UCSD-AML1 (cell line): ENCODE data around the gene CLCN1.

Experiments
- DNase-seq: peaks from one replicate; lab custom pipeline; 2025; ENCODE audit not compliant: unreplicated experiment; lab: John Stamatoyannopoulos, UW

CLCN1 gene

DNA sequence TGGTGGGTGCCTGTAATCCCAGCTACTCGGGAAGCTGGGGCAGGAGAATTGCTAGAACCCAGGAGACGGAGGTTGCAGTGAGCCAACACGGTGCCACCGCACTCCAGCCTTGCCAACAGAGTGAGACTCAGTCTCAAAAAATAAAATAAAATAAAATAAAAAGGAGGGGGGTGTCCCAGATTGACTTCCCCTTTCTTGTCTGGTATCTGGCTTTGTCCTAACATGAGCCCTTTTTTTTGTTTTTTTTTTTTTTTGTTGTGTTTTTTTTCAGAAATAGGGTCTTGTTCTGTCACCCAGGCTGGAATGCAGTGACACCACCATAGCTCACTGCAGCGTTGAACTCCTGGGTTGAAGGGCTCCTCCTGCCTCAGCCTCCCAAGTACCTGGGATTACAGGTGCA, 23.0 kb upstream of the CLCN1 start:
- DNase-seq: no peak

DNA sequence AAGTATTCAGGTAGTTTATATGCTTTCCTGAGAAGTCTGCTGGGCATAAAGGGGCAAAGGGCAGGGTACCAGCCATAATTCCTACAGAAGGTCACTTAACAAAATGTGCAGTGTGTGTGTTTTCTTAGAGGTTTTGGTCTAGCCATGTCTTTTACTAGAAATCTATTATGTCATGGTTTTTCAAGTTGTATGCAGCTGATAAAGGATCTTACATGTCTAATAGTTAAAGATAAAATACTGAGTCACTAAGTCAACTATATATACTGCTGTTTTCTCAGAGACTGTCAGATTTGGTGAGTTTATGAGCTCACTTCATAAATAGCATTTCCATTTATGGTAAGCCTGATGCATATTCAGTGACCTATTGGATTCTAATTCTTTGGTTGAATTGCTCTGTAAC, 20.0 kb upstream of the CLCN1 start:
- no peak for DNase-seq

DNA sequence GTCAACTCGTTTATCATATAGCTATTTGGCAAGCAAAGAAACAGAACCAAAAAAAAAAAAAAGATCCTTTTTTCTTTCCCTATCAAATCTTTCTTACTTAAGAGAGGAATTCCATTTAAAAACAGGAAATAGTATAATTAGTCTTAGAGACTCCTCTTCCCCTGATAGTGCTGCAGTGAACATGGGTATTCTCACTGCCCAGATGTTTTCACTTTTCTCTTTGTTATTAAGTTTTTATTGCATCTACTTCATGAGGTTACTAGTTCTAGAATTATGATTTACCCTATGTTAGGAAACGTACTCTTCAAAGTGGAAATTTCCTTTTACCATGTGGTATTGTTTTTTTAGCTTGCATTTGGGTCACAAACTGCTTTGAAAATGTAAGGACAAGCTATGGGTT, 19.2 kb upstream of the CLCN1 start:
- no peak for DNase-seq

DNA sequence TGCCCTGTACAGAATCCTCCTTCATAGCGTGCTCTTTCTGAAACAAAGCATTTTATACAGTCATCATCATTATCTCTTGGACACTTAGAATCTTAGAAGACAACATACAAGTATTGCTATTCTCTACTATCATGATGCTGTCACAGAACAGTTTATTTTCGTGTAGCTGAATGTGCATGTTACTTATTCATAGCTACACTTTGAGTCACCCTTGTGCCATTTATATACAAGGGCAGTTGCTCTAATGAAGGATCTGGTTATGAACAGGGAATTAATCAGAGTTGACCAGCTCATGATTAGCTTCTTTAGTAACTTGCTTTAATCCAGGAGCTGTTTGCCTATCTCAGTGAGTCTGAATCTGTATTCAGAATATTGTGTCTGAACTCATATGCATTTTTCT, 16.6 kb upstream of the CLCN1 start:
- no peak for DNase-seq

DNA sequence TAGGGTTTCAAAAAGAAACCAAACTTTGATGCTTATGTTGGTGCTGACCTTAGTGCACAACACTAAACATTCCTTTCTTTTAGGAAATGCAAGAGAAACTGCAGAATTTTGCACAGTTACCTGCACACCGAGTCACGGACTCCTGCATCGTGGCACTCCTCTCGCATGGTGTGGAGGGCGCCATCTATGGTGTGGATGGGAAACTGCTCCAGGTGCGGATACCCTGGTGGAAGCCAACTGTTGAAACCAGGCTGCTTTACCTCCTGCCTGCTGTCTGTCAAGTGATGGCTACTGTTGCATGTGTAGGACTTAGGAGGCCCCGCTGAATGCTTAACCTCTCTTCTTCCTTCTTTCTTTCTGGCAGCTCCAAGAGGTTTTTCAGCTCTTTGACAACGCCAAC, 16.1 kb upstream of the CLCN1 start:
- DNase-seq: no peak

DNA sequence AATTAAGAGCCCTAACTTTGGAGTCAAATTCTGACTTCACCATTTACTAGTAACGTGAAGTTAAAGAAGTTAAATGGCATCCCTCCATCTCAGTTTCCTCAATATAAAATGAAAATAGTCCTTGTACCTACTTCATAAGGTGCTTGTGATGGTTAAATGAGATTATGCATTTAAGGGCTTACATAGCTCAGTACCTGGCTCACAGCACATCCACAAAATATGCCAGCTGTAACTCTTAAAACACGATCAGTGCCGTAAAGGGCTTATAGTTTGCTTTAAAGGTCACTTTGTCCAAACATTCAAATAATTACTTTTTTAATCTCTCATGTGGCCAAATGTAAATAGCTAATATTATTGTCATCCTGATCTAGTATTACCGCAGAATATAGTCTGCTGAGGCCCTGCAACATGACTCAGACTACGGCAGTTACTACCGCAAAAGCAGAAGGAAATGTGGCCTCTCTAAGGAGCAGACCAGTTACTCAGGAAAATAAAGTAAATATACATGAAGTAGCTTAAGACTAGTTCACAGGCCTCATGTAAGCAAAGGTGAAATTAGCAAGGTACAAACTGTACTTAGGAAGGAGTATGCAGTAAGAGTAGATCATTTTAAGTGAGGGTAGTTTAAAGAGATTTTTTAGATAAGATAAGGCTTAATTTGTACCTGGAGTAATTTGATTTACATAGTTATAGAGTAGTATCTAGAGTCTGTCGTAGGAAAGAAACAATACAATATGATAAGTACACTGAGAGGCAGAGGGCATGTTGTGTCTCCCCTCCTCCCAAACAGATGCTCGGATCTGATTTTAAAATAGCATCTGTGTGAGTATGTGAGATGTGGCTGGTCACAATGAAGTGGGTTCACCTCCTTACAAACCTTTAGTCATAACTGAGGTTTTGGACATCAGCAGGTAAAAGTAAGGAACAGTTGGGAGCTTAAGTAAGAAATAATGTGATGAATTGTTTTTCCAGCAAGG, 14.7 kb upstream of the CLCN1 start:
- DNase-seq: no peak

DNA sequence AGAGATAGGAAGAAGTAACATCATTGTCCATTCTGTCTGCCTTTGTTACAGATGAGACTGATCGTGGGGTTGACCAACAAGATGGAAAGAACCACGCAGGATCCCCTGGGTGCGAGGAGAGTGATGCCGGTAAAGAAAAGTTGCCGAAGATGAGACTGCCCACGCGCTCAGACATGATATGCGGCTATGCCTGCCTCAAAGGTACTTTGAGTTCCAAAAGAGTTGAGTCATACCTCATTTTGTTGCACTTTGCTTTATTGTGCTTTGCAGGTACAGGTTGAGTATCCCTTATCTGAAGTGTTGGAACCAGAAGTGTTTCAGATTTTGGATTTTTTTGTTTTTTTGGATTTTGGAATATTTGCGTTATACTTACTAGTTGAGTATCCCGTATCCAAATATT, 12.2 kb upstream of the CLCN1 start:
- DNase-seq: no peak

DNA sequence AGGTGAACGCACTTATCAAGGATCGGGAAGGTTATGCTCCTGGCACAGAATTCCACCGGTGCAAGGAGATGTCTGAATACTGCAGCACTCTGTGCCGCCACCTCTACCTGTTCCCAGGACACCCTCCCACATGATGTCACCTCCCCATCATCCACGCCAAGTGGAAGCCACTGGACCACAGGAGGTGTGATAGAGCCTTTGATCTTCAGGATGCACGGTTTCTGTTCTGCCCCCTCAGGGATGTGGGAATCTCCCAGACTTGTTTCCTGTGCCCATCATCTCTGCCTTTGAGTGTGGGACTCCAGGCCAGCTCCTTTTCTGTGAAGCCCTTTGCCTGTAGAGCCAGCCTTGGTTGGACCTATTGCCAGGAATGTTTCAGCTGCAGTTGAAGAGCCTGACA, 11.0 kb upstream of the CLCN1 start:
- DNase-seq: no peak

DNA sequence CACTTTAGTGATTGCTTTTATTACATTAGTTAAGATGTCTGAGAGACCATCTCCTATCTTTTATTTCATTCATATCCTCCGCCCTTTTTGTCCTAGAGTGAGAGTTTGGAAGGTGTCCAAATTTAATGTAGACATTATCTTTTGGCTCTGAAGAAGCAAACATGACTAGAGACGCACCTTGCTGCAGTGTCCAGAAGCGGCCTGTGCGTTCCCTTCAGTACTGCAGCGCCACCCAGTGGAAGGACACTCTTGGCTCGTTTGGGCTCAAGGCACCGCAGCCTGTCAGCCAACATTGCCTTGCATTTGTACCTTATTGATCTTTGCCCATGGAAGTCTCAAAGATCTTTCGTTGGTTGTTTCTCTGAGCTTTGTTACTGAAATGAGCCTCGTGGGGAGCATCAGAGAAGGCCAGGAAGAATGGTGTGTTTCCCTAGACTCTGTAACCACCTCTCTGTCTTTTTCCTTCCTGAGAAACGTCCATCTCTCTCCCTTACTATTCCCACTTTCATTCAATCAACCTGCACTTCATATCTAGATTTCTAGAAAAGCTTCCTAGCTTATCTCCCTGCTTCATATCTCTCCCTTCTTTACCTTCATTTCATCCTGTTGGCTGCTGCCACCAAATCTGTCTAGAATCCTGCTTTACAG, 10.4 kb upstream of the CLCN1 start:
- DNase-seq: peak; percentile 55

DNA sequence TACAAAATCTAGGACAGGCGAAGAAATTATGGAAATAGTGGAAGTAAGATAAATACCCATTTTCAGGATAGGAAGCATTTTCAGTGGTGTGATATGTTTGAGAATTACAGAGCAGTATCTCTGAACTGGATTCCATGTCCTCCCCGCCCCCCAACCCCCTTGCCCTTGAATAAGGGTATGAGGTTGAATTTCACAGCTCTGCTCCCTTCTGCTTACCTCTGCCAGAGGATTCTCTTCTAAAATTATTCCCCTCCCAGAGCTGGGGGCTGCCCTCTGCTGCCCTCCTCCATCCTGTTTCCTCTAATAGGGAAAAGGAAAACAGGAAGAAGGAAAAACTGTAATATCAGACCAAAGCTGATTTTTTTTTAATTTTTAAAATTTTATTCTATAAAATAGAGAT, 7.3 kb upstream of the CLCN1 start:
- DNase-seq: no peak

DNA sequence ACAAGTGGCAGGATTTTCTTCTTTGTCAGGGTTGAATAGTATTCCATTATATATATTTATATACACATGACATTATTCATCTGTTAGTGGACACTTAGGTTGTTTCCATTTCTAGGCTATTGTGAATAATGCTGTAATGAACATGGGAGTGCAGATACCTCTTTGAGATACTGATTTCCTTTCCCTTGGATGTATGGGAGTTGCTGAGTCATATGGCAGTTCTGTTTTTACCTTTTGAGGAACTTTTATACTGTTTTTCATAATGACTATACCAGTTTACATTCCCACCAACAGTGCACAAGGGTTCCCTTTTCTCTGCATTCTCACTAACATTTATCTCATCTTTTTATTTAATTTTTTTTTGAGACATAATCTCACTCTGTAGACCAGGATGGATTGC, 1.8 kb upstream of the CLCN1 start:
- DNase-seq: no peak

DNA sequence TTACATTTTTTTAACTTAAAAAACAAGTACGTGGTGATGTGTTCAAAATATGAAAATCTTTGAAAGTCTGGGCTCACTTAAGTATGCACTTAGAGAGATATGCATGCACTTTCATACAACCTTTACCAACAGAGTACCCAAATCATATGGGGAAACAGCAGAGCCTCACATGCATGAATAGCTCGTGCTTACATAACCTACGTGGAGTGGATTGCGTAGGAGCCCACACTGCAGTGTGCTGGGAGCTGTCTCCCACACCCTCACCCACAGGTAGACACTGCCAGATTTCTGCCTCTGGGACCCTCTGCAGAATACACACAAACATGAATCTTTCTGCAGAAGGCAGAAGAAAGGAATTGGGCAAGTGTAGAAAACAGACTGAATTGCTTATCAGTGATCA, 581 bp downstream of the CLCN1 start:
- no peak for DNase-seq

DNA sequence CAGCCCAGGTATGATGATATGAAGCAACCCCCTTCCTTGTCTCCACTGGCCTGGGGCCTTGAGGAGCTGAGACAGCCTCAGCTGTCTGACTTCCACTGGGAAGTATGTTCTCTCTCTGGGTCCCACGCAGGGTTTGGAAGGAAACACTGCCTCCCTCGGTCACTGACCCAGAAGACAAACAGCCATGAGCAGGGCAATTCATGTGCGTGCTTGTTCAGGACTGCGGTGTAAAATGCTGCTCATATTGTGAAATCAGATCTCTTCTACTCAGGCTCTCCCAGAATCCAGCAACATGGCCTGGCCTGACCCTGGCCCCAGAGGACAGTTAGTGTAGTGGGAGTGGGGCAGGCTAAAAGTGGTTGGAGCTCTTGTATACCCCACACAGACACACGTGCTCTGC, 2.8 kb downstream of the CLCN1 start:
- no peak for DNase-seq

DNA sequence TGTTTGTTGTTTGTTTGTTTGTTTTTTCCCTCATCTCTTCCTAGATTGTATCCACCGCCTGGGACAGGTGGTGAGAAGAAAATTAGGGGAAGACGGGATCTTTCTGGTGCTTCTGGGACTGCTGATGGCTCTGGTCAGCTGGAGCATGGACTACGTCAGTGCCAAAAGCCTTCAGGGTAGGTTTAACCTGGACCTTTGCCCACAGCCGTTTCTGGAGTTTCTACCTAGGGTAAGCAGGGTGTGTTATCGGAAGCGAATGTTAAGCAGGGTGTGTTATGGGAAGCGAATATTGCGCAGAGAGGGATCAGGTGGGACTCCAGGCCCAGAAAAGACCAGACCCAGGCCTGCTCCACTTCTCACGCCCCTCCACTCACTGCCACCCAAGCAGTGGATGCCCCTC, 4.7 kb downstream of the CLCN1 start:
- no peak for DNase-seq

DNA sequence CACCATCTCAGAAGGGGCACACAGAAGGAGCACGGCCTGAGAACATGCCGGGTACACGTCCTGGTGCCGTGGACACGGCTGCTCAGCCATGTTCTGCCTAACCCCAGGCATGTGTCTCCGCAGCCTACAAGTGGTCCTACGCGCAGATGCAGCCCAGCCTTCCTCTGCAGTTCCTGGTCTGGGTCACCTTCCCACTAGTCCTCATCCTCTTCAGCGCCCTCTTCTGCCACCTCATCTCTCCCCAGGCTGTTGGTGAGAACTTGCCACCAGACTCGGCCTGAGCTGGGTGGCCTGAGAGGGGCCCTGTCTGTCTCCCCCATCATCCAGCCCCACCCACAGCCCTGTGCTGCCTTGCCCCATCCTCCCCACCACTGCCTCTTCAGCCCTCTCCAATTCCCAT, 5.3 kb downstream of the CLCN1 start:
- no peak for DNase-seq

DNA sequence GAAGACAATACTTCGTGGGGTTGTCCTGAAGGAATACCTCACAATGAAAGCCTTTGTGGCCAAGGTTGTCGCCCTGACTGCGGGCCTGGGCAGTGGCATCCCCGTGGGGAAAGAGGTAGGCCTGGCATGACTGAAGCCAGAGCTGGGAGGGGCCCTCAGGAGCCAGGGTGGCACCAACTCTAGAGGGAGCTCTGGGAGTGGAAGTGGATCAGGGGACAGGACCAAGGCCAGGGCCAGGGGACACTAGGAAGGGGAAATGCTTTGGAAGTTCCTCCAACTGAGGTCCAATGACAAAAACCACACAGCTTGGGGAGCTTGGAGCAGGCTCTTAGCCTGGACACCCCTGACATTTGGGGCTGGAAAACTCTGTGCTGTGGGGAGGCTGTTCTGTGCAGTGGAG, 5.8 kb downstream of the CLCN1 start:
- peak; percentile 39 for DNase-seq

DNA sequence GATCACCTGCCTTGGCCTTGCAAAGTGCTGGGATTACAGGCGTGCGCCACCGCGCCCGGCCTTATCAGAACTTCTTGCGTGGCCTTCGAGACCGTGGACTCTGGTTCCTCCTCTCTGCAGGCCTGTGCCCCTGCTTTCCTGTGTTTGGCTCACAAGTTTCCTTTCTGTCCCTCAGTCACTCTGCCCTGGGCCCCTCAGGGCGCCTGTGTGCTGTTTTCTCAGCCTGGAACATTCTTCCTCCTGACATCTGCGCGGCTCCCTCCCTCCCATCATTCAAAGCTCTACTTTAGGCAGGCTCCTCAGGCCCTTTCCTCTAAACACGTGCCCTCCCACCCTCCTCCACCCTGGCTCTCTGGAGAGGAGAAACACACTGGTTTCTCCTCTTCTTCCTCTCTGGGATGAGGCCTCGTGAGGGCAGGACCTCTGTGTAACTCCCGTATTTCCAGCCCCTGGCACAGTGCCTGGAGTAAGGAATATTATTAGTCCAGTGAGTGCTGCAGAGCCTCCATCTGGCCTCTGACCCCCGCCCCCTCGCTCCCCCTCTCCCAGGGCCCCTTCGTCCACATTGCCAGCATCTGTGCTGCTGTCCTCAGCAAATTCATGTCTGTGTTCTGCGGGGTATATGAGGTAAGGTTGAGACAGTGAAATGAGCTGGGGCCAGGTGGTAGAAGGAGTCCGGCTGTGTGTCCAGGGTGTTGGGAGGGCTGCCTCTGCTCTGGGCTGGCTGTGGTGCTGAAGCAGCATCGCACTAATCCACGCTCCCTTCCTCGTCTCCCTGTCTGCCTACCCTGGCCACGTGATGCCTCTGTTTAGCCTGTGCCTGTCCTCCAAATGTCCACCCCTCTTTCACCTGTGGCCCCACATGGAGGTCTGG, 7.1 kb downstream of the CLCN1 start:
- peak; percentile 36 for DNase-seq

DNA sequence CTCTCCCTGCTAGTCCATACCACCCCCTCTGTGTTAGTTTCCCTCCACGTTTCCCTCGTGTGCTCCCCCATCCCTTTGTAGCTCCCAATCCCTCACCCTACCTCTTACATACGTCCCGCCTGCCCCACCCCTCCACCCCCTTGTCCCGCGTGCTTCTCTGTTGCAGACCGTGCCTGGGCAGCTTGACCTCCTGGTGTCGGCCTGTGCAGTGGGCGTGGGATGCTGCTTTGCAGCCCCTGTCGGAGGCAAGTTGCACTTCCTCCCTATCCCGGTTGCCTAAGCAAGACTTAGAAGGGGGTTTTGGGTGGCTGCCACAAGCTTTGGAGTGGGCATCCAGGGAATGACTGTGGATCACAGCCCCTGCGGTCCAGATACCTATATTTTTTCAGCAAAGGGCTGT, 7.7 kb downstream of the CLCN1 start:
- no peak for DNase-seq

DNA sequence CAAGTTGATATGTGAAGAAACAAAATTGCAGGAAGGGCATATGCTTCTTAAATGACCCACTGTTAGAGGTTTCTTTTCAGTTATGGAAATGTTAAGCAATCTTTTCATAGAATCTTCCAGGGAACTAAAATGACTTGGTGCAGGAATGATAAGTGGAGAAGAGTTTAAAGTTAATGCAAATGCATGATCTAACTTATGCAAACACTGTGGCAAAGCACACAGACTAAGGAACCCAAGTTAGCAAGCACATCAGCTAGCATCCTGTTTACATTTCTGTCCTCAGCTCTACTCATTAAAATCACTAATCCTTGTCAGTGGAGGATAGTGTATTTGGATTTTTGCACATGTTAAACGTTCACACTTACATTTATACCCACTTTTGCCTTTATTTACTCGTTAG, 9.3 kb downstream of the CLCN1 start:
- no peak for DNase-seq

DNA sequence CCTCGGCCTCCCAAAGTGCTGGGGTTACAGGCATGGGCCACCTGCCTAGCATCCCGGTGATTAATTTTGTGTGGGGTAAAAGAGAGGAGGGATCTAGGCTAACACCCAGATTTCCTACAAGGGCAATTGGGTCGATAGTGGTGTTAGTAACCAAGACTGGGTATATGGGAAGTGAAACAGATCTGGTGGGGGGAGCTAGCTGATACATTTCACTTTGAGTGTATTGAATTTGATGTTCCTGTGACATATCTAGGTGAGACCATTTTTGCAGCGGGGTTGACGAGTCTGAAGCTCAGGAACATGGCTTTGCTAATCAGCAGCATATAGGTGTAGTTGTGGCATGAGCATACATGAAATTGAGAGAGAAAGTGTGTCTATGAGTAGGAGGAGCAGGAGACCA, 12.0 kb downstream of the CLCN1 start:
- no peak for DNase-seq

DNA sequence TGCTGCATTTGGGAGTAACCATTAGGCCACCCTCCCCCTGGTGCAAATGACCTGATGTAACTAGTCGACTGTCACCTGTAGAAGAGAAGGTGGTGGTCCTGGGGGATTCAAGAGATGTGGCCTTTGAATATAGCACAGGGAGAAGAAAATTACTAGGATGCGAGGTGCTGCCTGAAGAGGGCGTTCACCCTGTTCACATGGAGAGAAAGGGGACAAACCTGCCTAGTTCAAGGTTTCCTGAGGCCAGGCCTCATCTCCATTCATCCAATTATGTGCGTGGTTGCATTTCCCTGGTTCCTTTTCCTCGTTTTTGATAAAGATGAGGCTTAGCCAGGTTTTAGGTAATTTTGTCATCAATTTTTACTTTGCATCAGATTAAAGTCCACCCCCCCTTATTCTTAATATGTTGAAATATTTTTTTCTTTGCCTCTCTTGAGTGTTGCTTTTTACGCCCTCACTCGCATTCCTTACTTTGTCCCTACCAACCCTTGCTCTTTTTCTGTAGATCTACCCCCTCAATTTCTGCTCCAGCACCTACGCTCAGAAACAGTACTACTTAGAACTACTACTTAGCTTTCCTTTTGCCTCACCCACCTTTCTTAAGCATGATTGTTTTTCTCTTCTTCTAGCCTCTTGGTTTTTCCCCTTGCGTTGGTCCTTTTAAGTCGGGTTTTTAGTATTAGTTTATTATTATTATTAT, 13.7 kb downstream of the CLCN1 start:
- no peak for DNase-seq
